Peyer's patch (tissue), 4 donors: ENCODE measurements around the gene MCF2L2.

Experiments
- POLR2A ChIP-seq, 2 donors: fragments of 450-650 bp; IDR thresholded peaks; one replicate each; pipeline ENCODE4 v1.5.1; 2017; ENCODE audit warnings: antibody characterized with exemption in 2 of 2, mild to moderate bottlenecking in 2 of 2, moderate library complexity in 2 of 2
- TF ChIP-seq, protein P1 (sequence below), 6 experiments: fragments of 450-650 bp in 4 of 6; fragments of 200-600 bp in 2 of 6; sonication (generic) in 1 of 6; IDR thresholded peaks; one replicate each; pipeline ENCODE4 v1.5.1; 2017 to 2019; ENCODE audit warnings: antibody characterized with exemption in 6 of 6, mild to moderate bottlenecking in 3 of 6, moderate library complexity in 1 of 6

DNA sequence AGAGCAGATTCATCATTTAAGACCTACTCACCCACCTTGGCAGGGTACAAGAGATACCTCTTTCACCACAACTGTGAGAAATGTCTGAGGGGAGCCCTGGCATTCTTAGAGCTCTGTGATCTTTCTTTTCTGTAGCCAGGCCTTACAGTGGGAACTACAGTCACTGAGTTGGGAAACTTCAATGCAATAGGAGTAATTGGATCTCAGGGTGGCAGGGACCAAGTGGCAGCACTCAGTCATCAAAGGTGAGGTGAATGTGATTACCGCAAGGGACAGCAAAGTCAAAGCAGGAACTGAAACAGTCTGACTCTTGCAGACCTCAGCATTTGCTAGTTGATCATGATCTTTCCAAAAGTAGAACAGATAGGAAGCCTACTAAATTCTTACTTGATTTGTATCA, 7.2 kb upstream of the MCF2L2 start:
- TF ChIP-seq, protein P1, sequence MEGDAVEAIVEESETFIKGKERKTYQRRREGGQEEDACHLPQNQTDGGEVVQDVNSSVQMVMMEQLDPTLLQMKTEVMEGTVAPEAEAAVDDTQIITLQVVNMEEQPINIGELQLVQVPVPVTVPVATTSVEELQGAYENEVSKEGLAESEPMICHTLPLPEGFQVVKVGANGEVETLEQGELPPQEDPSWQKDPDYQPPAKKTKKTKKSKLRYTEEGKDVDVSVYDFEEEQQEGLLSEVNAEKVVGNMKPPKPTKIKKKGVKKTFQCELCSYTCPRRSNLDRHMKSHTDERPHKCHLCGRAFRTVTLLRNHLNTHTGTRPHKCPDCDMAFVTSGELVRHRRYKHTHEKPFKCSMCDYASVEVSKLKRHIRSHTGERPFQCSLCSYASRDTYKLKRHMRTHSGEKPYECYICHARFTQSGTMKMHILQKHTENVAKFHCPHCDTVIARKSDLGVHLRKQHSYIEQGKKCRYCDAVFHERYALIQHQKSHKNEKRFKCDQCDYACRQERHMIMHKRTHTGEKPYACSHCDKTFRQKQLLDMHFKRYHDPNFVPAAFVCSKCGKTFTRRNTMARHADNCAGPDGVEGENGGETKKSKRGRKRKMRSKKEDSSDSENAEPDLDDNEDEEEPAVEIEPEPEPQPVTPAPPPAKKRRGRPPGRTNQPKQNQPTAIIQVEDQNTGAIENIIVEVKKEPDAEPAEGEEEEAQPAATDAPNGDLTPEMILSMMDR (IDR thresholded peaks at IDR 0.05): no peak
- TF ChIP-seq POLR2A (IDR thresholded peaks at IDR 0.05): no peak
